Activated CD4-positive, alpha-beta T cell treated with anti-CD3 and anti-CD28 coated beads for 1 hour (primary cell): ENCODE measurements around the gene IRF6.

Experiments
- DNase-seq: peaks from one replicate; pipeline ENCODE4 v3.0.0-alpha.2; 2020

Gene IRF6

DNA sequence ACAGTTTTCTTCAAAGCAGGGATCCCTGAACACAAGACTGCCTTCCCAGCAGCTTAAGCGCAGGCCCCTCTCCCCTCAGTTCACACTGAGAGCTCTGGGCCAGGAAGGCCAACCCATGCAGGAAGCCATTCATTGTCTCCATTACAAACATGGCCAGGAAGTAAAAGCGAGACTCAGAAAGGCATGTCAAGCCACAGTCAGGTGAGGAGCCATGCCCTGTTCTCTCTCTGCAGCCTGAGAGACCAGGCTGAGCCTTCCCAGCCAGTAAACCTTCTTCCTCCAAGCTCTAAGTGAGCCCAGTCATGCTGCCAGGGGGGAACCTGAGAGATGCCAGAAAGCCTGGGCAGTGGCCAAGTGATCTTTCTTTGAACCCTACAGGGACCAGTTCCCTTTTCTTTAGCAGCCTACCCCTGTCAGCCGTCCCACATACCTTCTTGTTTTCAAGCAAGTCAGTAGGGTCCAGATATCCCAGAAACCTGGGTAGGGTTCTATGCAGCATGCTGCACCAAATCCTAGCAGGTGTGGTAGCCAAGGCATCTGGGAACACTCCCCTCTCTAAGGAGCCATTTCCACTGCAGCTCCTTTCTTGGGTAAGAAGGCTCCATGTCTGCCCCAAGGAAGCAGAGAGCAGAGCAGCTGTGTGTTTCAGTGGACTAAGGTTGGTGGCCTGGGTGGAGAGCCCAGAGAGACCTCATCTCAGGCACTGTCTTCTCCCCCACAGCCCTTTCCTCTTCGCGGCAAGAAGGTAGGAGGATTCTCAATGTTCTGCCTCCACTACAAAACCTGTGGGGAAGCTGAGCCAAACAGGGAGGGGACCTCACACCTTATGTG lies 49.1 kb downstream of the IRF6 start:
- DNase-seq, result peak; percentile 28

GRCh38 chr1:209755926-209756614 lies 49.9 kb downstream of the IRF6 start, which contains the start of gene TRAF3IP3:
Gene TRAF3IP3 (plus strand): TSS chr1:209756053. CDS start chr1:209760040, 3,987 bp downstream.
- peak; percentile 63 for DNase-seq

- DNase-seq, result no peak
Measured at GRCh38 chr1:209755256-209755655, 50.7 kb downstream of the IRF6 start.

DNA sequence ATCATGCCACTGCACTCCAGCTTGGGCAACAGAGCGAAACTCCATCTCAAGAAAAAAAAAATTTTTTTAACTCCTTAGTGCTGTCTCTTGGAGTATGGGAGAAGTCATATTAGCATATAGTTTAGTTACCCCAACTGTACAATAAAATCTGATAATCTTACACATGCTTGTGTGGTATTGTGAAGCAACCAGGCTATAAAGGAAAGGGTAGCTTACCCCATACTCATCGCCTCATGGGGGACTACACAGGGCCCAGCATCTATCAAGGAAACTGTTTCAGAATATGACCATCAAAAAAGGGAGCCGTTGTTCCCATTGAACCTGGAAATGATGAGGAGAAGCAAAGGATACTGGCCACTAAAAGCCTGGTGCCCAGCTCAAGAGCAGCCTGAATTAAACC lies 53.1 kb downstream of the IRF6 start:
- no peak for DNase-seq

- DNase-seq, result no peak
Measured at GRCh38 chr1:209751627-209752231, 54.2 kb downstream of the IRF6 start.

DNA sequence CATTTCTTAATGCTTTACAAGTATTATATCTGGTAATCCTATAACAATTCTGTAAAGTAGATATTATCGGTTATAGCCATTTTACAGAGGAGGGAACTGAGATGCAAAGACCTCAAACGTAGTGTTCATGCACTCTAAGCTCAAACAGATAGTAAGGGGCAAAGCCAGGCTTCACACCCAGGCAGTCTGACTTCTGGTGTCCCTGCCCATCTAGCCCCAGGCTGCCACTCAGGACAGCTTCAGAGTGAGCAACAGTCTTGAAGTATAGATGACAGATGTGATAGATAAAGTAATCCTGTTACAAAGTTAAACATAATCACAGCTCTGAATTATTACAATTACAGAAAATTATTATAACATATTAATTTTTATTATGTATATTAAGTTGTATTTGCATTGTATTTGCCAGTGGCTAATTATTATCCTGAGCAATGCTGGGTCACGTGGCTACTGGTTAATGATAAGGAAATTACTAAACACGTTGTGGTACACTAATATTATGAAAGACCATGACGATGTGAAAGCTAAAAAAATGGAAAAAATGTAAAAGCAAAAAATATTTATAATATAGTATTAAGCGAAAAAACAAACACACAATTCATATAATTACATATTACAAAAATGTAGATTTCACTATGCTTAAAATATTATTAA lies 56.1 kb downstream of the IRF6 start:
- no peak for DNase-seq

GRCh38 chr1:209749205-209749604 lies 56.7 kb downstream of the IRF6 start:
- no peak for DNase-seq

DNA sequence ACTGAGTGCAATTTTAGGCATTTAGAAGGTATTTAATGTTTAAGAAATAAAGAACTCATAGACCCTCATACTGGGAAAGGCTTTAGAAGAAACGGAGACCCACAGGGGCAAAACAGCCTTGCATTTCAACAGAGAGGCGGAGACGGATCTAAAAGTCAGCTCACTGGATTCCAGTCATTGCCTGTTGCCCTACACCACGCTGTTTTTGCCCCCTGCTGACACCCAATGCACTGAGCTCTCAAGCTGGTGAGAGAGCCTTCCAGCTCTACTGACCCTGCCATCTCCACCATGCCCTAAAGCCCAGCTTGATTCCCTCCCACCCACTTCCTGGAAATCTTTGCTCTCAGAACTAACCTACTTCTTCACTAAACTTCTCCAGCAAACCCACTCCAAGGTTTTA lies 57.3 kb downstream of the IRF6 start:
- DNase-seq, result no peak

GRCh38 chr1:209747580-209748262 lies 58.2 kb downstream of the IRF6 start:
- peak; percentile 72 for DNase-seq

DNA sequence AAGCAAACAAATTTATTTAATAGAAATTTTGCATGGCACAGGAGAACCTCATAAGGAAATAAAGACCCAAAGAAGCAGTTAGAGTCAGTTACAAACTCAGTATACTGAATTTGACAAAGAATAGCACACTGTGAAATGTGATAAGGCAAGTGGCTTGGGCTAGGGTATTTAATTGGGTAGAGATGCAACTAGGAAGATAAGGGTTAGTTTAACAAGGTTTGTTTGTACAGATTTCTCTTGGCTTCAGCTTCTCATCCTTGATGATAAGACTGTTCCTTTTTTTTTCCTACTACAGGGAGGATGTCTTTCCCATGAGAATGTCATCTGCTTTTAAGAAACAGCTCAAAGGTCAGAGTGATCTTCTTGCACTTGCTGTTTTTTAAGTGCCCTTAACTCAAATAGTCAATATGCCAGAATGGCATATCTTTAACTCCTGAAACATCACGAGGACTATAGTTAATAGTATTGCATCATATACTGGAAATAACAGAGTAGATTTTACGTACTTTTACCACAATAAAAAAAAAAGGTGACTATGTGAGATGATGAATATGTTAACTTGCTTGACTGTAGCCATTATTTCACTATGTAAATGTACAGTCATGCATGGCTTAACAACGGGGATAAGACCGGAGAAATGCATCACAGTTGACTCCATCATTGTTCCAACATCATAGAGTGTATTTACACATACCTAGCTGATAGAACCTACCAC lies 59.3 kb downstream of the IRF6 start:
- DNase-seq, result no peak

DNA sequence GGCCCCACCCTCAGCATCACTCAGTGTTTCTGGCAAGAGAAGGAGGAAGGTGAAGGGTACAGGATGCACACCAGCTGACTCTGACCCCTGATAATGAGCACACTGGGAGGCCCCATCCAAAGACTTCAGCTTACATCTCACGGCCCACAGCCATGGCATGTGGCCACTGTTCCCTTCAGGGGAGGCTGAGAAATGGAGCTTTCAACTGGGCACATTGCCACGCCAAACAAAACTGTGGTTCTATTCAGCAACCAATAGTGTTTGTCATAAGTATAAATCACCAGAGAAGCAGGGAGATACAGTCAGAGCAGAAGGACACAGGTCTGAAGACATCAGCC lies 62.8 kb downstream of the IRF6 start:
- no peak for DNase-seq

GRCh38 chr1:209742409-209743144 lies 63.4 kb downstream of the IRF6 start:
- no peak for DNase-seq

DNA sequence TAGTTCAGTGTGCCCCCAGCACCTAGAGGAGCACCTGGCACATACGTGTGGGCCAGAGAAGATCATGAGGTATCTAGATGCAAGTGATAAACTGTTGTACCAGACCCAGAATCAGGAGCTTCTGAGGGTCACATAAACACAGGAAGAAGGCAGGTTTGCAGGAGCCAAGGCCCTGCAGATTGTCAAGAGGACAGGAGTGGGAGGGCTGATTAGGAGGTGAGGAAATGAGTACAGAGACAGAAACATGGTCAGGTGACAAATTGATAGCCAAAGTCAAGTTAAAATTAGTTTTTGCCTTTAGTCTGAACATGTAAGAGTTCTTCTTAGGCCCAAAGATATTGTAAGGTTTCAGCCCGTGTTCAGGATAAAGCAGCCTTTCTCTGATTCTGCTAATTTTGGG lies 64.1 kb downstream of the IRF6 start:
- no peak for DNase-seq

DNA sequence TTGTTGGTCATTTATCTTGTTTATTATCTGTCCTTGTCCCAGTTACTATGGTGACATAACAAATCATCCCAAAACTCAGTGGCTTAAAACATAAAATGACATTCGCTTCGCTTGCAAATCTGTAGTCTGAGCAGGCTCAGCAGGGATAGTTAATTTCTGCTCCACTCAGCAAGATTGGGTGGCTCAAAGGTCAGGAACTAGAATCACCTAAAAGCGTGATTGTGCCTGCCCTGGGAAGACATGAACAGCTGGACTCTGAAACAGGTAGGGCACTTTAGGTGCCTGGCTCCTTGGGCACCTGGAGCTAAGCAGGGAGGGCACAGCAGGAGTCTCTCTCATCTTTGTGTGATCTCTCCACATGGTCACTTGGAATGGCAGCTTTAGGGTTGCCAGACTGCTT lies 64.7 kb downstream of the IRF6 start:
- DNase-seq, result no peak

DNA sequence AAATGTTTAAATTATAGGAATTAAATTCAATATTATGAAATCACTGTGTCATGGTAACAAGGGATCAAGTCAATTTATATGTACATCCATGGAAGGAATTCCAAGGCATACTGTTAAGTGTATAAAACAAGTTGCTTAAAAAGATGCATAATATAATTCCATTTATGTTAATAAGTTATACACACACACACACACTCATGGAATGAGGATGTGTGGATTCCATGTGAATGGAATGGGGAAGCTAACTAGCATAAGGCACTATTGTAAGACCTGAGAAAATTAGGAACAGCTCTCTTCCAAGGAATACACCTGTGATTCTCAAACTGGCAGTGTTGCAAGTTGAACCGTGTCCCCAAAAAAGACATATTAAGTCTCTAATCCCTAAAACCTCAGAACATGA lies 67.7 kb downstream of the IRF6 start:
- no peak for DNase-seq

GRCh38 chr1:209737118-209737505 lies 68.8 kb downstream of the IRF6 start:
- DNase-seq, result no peak

- DNase-seq, result no peak
Measured at GRCh38 chr1:209736490-209737117, 69.3 kb downstream of the IRF6 start.
